Measurements from ENCODE around the gene AGA. TPM values are rescaled to one million over a fixed set of nuclear protein-coding genes. Genes with fewer than 3 reads are reported as not detected.
A peak's percentile ranks its signal among the peaks of the same experiment; 100 is the strongest.

The AGA gene
- polyA plus RNA-seq, 1 of the 3 experiments (the other 2 are of a cell fraction), result 36.8 TPM

GRCh38 chr4:177489471-177490246 is 47.4 kb upstream of the AGA start (continued):
- TF ChIP-seq MEF2A (IDR thresholded peaks at IDR 0.05; ENCODE audit: borderline replicate concordance, low read depth) (0 out of 2 replicates have a peak, but pooled peaks have one; percentile 12), EZH2phosphoT487 (IDR thresholded peaks at IDR 0.05; ENCODE audit: borderline replicate concordance, low read depth) (no peak), EP300 (IDR thresholded peaks at IDR 0.05; ENCODE audit: borderline replicate concordance in 1 of 2, low read depth in 1 of 2, low read length in 1 of 2) (peak in 1 of 2 experiments; percentile 47; a peak in 1 of 4 replicates), NRF1 (IDR thresholded peaks at IDR 0.05; ENCODE audit: low read depth, low read length) (no peak), NFIC (IDR thresholded peaks at IDR 0.05; ENCODE audit: borderline replicate concordance) (no peak), JUND (IDR thresholded peaks at IDR 0.05) (no peak), SIN3A (IDR thresholded peaks at IDR 0.05; ENCODE audit: borderline replicate concordance, low read depth, low read length) (no peak)

DNA sequence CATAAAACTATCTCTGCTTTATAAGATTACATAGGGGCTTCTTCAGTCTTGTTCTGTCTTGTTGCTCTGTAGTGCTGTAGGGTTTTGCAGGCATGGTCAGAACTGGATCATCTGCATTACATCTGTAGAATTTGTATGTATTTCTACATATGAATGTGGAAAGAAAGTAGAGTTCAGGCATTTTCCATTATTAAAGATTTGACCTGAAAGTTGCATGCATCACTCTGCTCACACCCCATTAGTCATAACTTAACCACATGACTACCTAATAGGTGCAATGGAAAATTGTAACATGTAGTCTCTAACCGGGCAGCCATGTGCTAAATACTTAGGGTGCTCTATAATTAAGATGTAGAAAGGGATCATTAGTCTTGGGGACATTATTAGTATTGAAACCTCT is 45.7 kb upstream of the AGA start:
- Histone ChIP-seq H4K20me1 (ENCODE audit: insufficient read depth) (no peaks in the 10 kb centered on the region), H3K9me2 (no peaks in the 10 kb centered on the region), H2AFZ (ENCODE audit: low read depth) (no peak overlapping the region), H3K27ac (ENCODE audit: low read depth in 2 of 2, low read length in 1 of 2) (no peak overlapping the region), H3K9me3 (no peaks in the 10 kb centered on the region), H3K4me3 (ENCODE audit: low read depth in 2 of 2, low read length in 1 of 2) (no peak overlapping the region), H3K4me1 (ENCODE audit: control insufficient read depth in 1 of 2, insufficient read depth in 2 of 2, low read depth in 1 of 2, low read length in 1 of 2) (peaks cover 0 to 29% of the 10 kb centered on the region in 2 experiments; a peak in 1 of 4 replicates), H3K79me2 (ENCODE audit: insufficient read depth) (no peaks in the 10 kb centered on the region), H3K9ac (no peak overlapping the region), H3K36me3 (replicated peaks in 1 of 2; ENCODE audit: control insufficient read depth in 1 of 2, insufficient read depth in 2 of 2, low read length in 1 of 2) (no peaks in the 10 kb centered on the region), H3K4me2 (no peak overlapping the region), H3K27me3 (ENCODE audit: insufficient read depth) (no peaks in the 10 kb centered on the region), H3F3A (replicated peaks; ENCODE audit: insufficient read depth) (peaks cover 6% of the 10 kb centered on the region)
- 21% methylated on average over 1 of the region's 1 CpG for WGBS (ENCODE audit: low lambda C conversion rate)
- DNase-seq, result no peak
- ChIA-PET POLR2A (no interaction called here), CTCF (no interaction called here)
- TF ChIP-seq FOXJ3 (CRISPR knock-in tag; IDR thresholded peaks at IDR 0.05), result no peak
- TF ChIP-seq PBX3 (IDR thresholded peaks at IDR 0.05), result no peak
- no peak for TF ChIP-seq RXRA (IDR thresholded peaks at IDR 0.05; ENCODE audit: borderline replicate concordance, low read depth)
- TF ChIP-seq EP300 (IDR thresholded peaks at IDR 0.05; ENCODE audit: borderline replicate concordance in 1 of 2, low read depth in 1 of 2, low read length in 1 of 2), result no peak
- TF ChIP-seq TCF12 (IDR thresholded peaks at IDR 0.05), result no peak
- no peak for TF ChIP-seq REST (IDR thresholded peaks at IDR 0.05; ENCODE audit: low read depth, low read length)
- TF ChIP-seq POLR2AphosphoS5 (IDR thresholded peaks at IDR 0.05; ENCODE audit: low read depth, low read length), result no peak
- TF ChIP-seq GABPA (IDR thresholded peaks at IDR 0.05; ENCODE audit: low read depth), result no peak
- TF ChIP-seq FOXM1 (IDR thresholded peaks at IDR 0.05; ENCODE audit: low read depth), result no peak
- TF ChIP-seq NRF1 (IDR thresholded peaks at IDR 0.05; ENCODE audit: low read depth, low read length), result no peak
- TF ChIP-seq TAF1 (IDR thresholded peaks at IDR 0.05; ENCODE audit: borderline replicate concordance, low read depth, low read length), result no peak
- no peak for TF ChIP-seq CTCF (IDR thresholded peaks at IDR 0.05)
- TF ChIP-seq ELF1 (IDR thresholded peaks at IDR 0.05), result no peak
- TF ChIP-seq, protein P1, sequence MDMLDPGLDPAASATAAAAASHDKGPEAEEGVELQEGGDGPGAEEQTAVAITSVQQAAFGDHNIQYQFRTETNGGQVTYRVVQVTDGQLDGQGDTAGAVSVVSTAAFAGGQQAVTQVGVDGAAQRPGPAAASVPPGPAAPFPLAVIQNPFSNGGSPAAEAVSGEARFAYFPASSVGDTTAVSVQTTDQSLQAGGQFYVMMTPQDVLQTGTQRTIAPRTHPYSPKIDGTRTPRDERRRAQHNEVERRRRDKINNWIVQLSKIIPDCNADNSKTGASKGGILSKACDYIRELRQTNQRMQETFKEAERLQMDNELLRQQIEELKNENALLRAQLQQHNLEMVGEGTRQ (IDR thresholded peaks at IDR 0.05; ENCODE audit: borderline replicate concordance, low read depth, low read length), result no peak
- TF ChIP-seq, protein P2, sequence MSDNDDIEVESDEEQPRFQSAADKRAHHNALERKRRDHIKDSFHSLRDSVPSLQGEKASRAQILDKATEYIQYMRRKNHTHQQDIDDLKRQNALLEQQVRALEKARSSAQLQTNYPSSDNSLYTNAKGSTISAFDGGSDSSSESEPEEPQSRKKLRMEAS (IDR thresholded peaks at IDR 0.05; ENCODE audit: low read depth), result no peak

Measured in SK-N-SH (cell line).